ENCODE measurements around the gene BMPER.

GRCh38 chr7:34059136-34059828, 153.9 kb downstream of the BMPER start:
- TF ChIP-seq CTCF (IDR thresholded peaks at IDR 0.05) (no peak), POLR2A (IDR thresholded peaks at IDR 0.05) (no peak)

All from lower leg skin (tissue), 3 donors.